Nephron progenitor cell (in vitro differentiated cells): ENCODE results near the gene CPED1.

Experiments
- DNase-seq: peaks from one replicate; pipeline ENCODE4 v3.0.0; 2021
- H3K27ac Mint-ChIP-seq: 2 replicates; pipeline ENCODE4 v1.8.0; 2021; ENCODE audit warnings: mild to moderate bottlenecking, moderate library complexity, mixed read lengths
- H3K27me3 Mint-ChIP-seq: 2 replicates; pipeline ENCODE4 v1.8.0; 2021; ENCODE audit warnings: mild to moderate bottlenecking, low read depth, mixed read lengths; ENCODE audit not compliant: poor library complexity
- H3K36me3 Mint-ChIP-seq: 2 replicates; pipeline ENCODE4 v1.8.0; 2021; ENCODE audit warnings: low read depth, mixed read lengths
- H3K4me1 Mint-ChIP-seq: 2 replicates; pipeline ENCODE4 v1.8.0; 2021; ENCODE audit warnings: mixed read lengths
- H3K4me3 Mint-ChIP-seq: 2 replicates; pipeline ENCODE4 v1.8.0; 2021; ENCODE audit warnings: mild to moderate bottlenecking, moderate library complexity, mixed read lengths
- H3K9me3 Mint-ChIP-seq: 2 replicates; pipeline ENCODE4 v1.8.0; 2021; ENCODE audit warnings: mild to moderate bottlenecking, moderate library complexity, mixed read lengths
- CTCF ChIP-seq: fragments of 200-600 bp; sonication (generic); IDR thresholded peaks from 2 replicates; pipeline ENCODE4 v1.5.0; 2021; ENCODE audit warnings: antibody characterized with exemption

CPED1 gene

DNA sequence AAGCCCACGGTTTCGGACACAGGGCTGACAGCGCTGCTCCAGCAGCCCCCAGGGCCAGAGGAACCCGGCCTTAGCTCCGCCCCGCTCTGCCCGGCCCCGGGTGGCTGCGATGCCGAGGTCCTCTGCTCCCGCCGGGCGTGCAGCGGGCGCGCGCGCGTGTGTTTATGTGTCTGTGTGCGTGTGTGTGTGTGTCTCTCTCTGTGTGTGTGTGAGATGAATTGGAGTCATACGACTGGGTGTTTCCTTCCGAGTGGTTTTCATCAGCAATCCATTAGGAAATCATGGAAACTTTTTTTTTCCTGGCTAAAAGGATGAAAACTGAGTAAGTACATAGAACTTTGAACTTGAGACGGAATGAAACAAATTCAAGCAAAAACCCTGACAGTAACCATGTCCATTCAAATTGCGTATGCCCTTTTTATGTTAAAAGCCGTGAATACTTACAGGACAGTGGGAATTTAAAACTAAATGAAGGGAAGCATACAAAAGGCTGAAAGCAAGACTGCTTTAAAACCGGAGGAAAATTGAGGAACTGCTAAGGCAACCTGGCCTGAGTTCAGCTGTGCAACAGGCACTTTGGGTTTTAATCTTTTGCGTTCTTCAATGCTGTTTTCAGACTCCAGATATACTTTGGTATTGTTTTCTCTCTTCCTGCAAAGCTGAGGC lies at the start of gene CPED1:
CPED1 (plus strand) TSS at position 121 of the 666 bp plus-strand sequence. CDS start 911 bp downstream, outside the sequence.
- DNase-seq = peak; percentile 81
- no peak within 1 kb of the TSS for H3K27ac Mint-ChIP-seq
- no peaks in the 10 kb centered on the region for H3K9me3 Mint-ChIP-seq
- H3K36me3 Mint-ChIP-seq = no peaks in the 10 kb centered on the region
- H3K27me3 Mint-ChIP-seq = peaks cover 21% of the 10 kb centered on the region
- TF ChIP-seq CTCF = no peak
- H3K4me1 Mint-ChIP-seq = peaks cover 24% of the 10 kb centered on the region
- H3K4me3 Mint-ChIP-seq = peak within 1 kb of the TSS; percentile 83

DNA sequence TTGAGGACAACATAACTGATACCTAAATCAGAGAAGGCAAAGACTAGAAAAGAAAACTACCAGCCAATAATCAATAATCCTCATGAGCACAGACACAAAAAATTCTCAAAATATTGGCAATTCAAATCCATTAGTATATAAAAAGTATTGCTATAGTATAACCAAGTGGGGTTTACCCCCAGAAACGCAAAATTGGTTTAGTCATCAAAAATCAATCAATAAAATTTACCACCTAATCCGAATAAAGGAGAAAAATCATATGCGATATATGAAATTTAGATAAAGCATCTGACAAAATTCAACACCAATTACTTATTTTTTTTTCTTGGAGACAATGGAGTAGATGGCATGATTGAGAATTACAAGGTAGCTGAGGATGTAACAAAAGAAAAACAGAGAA lies 49.2 kb upstream of the CPED1 start:
- Mint-ChIP-seq H3K4me1 (no peaks in the 10 kb centered on the region), H3K27me3 (peaks cover 5% of the 10 kb centered on the region), H3K36me3 (no peaks in the 10 kb centered on the region), H3K9me3 (no peaks in the 10 kb centered on the region), H3K27ac (no peak overlapping the region), H3K4me3 (no peak overlapping the region)
- DNase-seq = no peak
- no peak for TF ChIP-seq CTCF

DNA sequence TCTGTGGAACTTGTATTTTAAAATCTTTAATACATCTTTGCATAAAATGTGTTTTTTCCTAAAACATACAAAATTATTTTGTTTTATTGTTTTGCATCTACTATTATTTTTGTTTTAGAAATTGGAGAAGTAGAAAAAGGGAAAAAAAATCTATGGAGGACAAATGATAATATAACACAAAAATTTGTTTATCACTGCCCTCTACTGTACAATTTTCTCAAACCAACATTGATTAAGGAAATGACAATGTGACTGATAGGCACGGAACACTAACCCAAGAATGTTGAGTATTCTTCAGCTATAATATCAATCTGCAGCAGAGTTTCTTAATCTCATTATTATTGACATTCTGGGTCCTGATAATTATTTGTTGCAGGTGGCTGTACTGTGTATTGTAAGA lies 47.4 kb upstream of the CPED1 start:
- no peak for TF ChIP-seq CTCF
- DNase-seq = no peak
- H3K4me1 Mint-ChIP-seq = peaks cover 12% of the 10 kb centered on the region
- H3K4me3 Mint-ChIP-seq = no peak overlapping the region
- no peak overlapping the region for H3K27ac Mint-ChIP-seq
- no peaks in the 10 kb centered on the region for H3K9me3 Mint-ChIP-seq
- no peaks in the 10 kb centered on the region for H3K36me3 Mint-ChIP-seq
- no peaks in the 10 kb centered on the region for H3K27me3 Mint-ChIP-seq

- peaks cover 12% of the 10 kb centered on the region for H3K4me1 Mint-ChIP-seq
- no peak overlapping the region for H3K27ac Mint-ChIP-seq
Measured at GRCh38 chr7:120941856-120942255, 46.7 kb upstream of the CPED1 start.

DNA sequence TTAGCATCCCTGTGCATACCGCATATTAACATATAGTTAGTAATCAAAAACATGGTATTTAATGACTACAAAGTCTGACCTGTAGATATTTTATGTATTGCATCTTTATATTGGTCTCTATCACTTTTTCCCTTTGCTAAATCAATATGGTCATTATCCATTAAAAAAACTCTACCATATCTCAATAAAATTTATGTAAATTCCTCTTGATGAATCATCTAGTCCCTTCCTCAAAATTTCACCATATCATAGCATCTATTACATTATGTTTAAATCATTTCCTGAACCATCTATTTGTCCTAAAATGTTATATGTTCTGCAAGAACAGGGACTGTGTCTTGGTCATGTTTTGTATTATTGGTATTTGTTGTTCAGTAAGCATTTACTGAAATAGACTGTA lies 45.6 kb upstream of the CPED1 start:
- no peak for DNase-seq
- peaks cover 12% of the 10 kb centered on the region for H3K4me1 Mint-ChIP-seq
- no peaks in the 10 kb centered on the region for H3K36me3 Mint-ChIP-seq
- no peak overlapping the region for H3K27ac Mint-ChIP-seq
- no peak for TF ChIP-seq CTCF
- H3K27me3 Mint-ChIP-seq = no peaks in the 10 kb centered on the region
- no peaks in the 10 kb centered on the region for H3K9me3 Mint-ChIP-seq
- no peak overlapping the region for H3K4me3 Mint-ChIP-seq

More at GRCh38 chr7:120941856-120942255, 46.7 kb upstream of the CPED1 start:
- no peaks in the 10 kb centered on the region for H3K27me3 Mint-ChIP-seq
- H3K36me3 Mint-ChIP-seq = no peaks in the 10 kb centered on the region
- TF ChIP-seq CTCF = no peak
- DNase-seq = no peak
- H3K9me3 Mint-ChIP-seq = no peaks in the 10 kb centered on the region
- no peak overlapping the region for H3K4me3 Mint-ChIP-seq
